ELF-1 (cell line): ENCODE results near the gene ADCY5.
"Not testable (repeated sequence)": the region's sequence is repeated elsewhere in the genome, so short reads cannot be mapped to it uniquely, and the experiment has no call there.

Experiments
- DNase-seq: peaks from one replicate; pipeline ENCODE4 v3.0.0-alpha.2; 2016; ENCODE audit warnings: low read depth, low spot score

Gene ADCY5

GRCh38 chr3:123261666-123262065 lies 187.2 kb downstream of the ADCY5 start:
- no peak for DNase-seq

- no peak for DNase-seq
Measured at GRCh38 chr3:123258811-123259420, 190.0 kb downstream of the ADCY5 start.

GRCh38 chr3:123258359-123258758 lies 190.5 kb downstream of the ADCY5 start:
- DNase-seq: no peak

- DNase-seq: no peak
Measured at GRCh38 chr3:123256256-123256655, 192.6 kb downstream of the ADCY5 start.

- peak; percentile 2 for DNase-seq
Measured at GRCh38 chr3:123246866-123247265, 202.0 kb downstream of the ADCY5 start.

- no peak for DNase-seq
Measured at GRCh38 chr3:123244128-123244527, 204.8 kb downstream of the ADCY5 start.

GRCh38 chr3:123239756-123240155 lies 209.1 kb downstream of the ADCY5 start:
- DNase-seq: no peak

GRCh38 chr3:123239186-123239585 lies 209.7 kb downstream of the ADCY5 start:
- not testable (repeated sequence) for DNase-seq

GRCh38 chr3:123236902-123237301 lies 212.0 kb downstream of the ADCY5 start:
- no peak for DNase-seq
